HG02798 (cell line): Measurements from ENCODE around the gene GNA12.

Source experiments
- ATAC-seq: cut with Tn5 transposase; IDR thresholded peaks from one replicate; pipeline ENCODE4 v1.9.1; 2021; ENCODE audit warnings: mild to moderate bottlenecking; ENCODE audit not compliant: unreplicated experiment, poor library complexity

Gene GNA12

DNA sequence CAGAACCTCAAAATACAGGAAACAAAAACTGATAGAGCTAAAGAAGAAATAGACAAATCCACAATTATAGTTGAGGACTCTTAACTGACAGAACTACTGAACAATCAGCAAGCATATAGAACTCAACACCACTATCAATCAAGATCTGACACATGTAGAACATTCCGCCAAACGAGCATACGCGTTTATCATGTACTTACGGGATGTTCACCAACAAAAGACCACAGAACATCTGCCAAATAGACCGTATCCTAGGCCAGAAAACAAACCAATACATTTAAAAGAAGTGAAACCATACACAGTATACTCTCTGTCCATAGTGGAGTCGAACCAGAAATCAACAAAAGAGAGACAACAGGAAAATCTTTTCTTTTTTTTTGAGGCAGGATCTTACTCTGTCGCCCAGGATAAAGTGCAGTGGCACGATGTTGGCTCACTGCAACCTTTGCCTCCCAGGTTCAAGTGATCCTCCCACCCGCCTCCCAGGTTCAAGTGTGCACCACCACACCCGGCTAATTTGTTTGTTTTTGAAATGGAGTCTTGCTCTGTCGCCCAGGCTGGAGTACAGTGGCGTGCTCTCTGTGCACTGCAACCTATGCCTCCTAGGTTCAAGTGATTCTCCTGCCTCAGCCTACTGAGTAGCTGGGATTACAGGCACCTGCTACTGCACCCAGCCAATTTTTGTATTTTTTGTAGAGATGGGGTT lies 5.1 kb downstream of the GNA12 start:
- no peak for ATAC-seq

DNA sequence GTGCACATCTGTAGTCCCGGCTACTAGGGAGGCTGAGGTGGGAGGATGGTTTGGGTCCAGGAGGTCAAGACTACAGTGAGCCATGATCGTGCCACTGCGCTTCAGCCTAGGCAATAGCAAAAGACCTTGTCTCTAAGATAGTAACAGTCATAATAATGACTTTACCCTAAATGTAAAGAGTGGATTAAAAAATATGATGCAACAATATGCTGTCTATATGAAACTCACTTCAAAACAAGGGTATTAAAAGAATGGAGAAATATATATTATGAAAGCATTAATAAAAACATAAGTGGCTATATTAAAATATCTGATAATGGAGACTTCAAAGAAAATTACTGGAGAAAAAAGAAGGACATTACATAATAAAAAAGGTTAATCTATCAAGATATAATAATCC lies 5.7 kb downstream of the GNA12 start:
- no peak for ATAC-seq

DNA sequence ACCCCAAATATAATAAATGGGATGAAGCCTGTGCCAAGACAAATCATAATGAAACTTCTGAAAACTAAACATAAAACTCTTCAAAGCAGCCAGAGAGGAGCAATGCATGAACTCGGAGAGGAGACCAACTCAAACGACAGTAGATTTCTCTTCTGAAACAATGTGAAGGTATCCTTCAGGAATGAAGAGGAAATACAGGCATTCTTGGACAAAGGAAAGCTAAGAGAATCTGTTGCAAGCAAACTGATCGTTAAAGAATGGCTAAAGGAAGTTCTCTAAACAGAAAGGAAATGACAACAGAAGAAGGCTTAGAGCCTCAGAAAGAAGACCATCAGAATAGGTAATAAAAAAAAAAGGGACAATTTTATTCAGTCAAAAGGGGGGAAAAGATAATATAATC lies 6.6 kb downstream of the GNA12 start:
- no peak for ATAC-seq

DNA sequence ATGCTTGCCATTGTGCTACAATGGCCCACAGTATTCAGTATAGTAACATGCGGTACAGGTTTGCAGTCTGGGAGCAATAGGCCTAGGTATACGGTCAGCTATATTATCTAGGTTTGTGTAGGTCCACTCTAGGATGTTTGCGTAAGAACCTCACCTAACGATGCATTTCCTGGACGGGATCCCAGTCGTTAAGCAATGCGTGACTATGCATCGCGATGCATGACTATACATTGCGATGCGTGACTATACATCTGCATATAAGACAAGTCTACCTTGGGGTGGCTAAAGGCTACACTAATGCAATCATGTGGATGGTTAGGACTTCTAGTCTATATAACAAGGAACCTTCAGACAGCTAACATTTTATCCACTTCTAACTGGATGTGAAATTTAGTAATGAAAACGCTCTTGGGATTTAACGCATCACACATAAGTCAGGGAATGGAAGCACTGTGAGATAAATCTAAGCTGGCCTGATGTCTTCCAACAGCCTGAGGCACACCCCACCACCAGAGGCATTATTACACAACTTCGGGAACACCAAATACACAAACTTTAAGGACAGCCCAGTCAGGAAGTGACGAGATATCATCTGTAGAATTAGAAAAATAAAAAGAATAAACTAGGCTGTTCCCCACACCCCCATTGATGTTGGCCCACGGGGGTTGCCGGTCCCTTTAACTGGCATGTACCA lies 9.2 kb downstream of the GNA12 start:
- ATAC-seq, result no peak

DNA sequence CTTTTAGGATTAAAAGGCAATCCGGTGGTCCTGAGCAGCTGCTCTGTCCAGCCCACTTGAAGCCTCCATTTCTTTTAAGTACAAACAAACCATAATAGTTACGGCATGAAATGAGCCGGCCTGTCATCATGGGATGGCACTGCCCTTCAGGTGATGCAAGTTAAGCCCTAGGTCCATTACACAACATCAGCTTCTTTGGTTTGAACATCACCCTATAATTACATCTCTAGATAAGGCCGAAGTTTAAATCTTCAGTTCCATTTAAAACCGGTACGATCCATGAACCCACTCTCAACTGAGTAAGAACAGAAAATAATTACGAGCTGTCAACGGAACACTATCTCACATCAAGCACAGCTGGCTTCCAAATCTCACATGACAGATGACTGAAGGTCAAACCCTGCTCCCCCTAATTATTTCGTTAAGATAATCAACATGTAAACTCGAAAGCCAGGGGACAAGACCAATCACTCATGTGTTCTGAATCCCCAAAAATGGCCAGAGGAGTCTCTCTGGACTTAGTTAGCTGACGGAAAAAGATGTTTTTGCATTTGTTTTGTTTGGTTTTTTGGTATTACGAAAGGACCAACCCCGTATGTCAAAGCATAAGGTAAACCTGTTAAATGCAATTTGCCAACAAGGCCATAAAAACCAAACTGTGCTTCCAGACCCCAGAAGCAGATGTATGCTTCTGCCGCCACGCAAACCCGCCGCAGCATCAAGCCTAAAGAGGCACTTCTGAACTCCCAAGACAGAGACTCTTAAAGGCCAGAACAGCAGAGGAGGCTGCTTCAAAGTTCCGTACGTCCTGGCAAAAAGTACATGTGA lies 10.8 kb downstream of the GNA12 start:
- ATAC-seq, result no peak

DNA sequence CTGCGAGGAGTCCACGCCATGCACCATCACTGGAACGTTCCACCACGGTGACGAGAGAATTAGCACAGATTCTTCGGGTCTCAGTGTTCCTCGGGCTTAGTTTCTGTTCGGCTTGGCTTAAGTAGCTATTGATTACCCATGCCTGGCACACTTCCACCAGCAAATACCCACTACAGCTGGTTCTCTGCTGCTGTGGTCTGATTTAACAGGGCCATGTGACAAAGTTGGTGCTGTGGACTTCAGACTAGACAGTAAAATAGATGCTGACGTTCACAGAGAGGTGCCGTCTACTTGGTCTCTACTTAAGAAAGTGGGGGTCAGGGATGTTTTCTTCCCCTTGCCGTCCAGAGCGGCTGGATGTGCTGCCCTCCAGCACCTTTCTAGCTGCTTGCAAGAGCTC lies 11.6 kb downstream of the GNA12 start:
- ATAC-seq, result no peak

DNA sequence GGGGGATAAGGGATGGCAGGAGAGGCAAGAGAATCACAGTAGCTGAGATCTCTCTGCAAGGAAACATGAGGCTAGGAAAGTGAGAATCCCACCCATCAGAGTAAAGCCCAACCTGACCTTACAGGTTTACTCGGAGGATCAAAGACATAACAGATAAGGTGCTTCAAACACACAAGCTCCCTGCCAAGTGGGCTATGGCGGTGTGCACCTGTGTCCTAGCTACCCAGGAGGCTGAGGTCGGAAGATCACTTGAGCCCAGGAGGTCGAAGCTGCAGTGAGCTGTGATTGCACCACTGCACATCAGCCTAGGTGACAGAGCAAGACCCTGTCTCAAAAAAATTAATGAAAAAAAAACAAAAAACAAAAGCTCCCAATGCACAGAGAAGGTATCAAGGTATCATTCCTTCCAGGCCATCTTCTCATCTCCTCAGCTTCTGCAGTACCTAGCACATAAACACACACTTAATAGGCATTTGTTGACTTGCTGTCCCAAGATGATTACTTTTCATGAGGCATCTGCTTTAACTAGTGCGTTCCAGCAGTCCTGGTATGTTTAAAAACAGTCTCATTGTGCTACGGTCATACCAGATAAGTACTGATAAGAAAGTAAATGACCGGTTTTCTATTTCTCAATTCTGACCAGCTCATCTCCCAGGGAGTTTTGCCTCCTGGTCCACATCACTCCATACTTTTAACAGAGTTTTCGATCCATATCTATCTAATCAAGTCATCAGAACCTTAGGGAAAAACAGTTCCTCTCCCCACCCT lies 13.3 kb downstream of the GNA12 start:
- ATAC-seq, result no peak

DNA sequence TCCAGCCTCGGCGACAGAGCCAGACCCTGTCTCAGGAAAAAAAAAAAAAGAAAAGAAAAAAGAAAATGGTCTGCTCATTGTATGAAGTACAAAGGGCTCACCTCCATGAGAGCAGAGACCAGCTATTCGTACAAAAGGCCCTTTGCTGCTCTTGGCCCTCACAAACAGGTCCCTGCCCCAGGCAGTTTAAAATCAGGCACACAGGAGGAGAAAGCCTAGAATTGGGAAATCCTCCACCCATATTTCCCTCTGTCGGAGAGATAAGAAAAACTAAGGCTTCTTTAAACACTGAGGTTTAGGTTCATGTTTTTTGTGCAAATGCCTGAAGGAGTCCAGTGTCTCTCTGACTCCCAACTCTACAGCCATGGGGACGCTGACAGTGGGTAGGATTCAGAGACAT lies 15.1 kb downstream of the GNA12 start:
- ATAC-seq, result no peak

DNA sequence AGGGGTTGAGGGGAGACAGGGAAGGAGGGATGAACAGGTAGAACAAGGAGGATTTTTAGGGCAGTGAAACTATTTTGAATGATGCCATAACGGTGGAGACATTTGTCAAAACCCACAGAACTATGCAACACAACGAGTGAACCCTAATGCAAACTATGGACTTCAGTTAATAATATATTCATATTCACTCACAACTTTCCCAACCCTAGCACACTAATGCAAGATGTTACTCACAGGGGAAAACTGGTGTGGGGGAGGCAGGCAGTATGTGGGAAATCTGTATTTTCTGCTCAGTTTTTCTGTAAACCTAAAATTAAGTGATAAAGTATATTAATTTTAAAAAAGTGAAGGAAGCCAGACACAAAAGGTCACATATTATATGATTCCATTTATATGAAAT lies 17.3 kb downstream of the GNA12 start:
- ATAC-seq, result no peak

DNA sequence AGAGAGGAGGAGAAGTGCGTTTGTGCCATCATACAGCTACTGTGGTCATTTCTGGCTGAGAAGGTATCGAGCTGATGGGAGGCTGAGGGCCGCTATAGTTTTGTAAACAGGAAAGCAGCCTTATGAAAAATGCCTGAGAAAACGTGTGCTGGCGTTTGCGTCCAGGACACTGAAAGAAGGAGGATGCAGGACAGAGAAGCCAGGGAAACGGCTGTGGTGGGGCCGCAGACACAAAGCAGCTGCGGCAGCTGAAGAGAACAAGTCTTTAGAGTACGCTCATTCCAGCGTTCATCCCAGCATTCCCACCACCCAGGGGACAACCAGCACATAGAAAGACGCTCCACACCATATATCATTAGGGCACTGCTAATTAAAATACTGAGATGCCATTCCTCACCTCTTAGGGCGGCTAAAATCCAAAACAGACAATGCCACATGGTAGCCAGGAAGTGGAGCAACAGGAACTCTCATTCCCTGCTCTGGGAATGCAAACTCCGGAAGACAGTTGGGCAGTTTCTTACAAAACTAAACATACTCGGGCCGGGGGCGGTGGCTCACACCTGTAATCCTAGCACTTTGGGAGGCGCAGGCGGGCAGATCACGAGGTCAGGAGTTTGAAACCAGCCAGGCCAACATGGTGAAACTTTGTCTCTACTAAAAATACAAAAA lies 18.4 kb downstream of the GNA12 start:
- ATAC-seq, result no peak

DNA sequence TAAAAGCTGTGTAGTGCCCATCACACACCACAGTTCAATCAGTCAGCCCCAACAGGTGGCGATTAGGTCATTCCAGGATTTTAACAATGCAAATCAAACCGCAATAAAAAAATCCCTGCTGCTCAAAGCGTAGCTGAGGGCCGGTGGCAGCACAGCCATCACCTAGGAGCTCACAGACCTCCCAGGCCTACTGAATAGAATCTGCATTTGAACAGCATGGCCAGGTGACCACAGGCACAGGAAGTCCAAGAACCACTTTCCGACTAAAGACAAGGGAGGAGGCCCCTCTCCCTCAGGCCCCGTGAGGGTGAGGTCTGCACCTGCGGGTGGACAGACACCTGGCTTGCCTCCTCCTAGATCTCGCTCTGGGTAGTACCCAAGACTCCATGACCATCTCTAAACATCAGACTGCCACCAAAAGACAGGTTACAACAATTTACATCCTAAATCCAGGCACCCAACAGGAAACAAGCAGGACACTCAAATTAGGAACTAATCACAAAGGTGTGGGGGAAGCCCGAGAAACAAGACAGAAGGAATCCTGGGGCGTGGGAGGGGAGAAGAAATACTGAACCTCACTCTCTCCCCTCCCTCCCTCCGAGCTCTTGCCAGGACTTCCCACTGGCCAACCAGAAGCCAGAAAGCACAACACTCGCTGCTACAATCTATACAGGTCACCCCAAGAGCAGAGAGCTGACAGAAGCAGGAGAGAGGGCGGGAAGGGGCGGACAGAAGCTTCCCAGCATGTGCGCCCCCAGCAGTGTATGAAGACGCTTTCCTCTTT lies 19.2 kb downstream of the GNA12 start:
- peak; percentile 58 for ATAC-seq

DNA sequence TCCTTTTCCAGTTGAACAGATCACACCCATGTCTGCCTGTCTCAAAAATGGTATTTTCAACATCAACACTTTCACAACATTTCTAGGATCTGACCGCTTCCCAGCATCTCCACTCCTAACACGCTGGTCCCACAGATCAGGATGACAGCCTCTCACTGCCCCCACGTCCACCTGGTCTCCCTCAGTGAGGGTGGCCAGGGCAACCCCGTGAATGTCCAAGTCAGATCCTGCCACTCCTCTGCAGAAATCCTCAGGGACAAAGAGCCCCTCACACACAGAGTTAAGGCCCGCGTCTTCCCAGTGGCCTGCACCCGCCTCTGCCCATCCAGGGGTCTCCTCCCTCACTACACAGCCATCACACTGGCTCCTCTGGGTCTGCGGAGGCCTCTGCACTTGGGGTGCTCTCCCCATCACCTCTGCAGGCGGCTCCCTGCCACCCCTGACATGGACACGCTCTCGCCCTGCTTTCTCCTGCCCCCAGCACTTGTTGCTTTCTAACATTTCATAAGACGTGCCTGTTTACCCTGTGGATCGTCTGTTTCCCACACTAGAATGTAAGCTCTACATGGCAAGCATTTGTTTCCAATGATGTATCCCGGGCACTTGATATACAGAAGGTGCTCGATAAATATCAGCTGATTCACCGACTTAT lies 20.0 kb downstream of the GNA12 start:
- no peak for ATAC-seq

DNA sequence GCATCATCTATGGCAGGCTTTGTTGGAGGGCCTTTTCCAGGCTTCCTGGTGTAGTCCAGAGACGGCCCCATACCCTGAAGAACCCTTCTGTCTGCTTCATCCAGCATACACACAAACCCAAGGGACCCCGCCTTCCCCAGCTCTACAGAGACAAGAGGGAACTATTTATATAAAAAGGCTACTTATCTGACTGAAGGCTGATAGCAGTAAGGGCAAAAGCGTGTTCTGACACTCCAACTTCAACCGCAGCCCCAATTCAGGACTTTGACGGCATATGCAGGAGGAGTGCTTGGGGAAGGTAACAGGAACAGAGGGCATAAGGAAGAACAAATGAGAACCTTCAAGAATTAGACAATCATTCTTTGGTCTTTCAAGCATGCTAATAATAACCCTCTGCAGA lies 21.0 kb downstream of the GNA12 start:
- ATAC-seq, result no peak

DNA sequence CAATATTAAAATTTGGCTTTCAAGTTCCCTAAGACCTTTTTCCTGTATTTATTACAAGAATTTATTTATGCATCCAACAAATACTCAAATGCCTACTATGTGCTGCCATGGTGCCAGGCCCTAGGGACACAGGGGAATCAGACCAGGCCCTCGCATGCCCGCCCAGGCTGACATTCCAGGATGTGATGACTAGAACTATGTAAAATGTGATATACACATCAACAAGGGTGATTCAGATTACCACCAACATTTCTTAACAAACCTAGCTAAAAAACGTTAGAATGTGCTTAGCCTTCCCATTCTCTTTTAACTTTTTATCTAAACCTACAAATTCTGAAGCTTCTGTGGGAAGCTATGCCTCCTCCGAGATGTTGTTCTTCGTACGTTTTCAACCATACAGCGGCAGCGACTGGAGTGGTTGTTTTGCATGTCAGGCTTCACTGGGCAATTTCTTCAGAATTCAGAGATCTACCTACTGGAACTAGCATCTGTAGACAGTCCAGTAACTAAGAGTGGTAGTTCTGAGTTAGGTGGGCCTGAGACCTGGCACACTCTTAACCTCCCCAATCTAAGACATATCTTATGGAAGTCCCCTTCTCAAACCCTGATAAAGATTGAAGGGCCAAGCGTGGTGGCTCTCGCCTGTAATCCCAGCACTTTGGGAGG lies 22.1 kb downstream of the GNA12 start:
- peak; percentile 57 for ATAC-seq

DNA sequence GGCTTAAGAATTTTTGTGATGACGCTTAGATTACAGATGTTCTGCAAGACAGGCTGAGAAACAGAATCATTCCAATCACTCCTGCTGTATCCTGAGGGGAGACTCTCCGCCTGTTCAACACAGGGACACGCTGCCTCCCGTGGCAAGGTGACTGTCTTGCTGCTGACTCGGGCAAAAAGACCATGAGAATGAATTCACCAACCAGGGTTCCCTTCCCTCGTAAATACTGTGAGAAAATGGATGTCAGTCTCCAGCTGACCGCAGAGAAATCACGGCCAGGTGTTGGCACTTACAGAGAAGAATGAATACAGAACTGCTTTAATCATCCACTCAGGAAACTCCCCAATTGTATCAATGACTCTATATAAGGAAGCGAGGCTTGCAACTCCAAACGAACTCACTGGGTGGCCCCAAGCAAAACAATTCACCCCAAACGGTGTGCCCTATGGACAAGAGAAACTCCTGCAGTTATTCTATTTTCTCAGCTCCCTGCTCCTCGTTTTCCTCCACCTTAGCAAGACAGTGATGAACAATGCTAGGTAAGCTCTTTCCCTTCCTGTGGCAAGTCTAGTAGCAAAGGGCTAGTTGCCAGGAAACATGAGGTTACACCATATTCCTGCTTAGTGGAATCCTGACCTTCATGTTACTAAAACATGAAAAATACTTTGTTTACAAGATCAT lies 22.8 kb downstream of the GNA12 start:
- ATAC-seq, result peak; percentile 53

DNA sequence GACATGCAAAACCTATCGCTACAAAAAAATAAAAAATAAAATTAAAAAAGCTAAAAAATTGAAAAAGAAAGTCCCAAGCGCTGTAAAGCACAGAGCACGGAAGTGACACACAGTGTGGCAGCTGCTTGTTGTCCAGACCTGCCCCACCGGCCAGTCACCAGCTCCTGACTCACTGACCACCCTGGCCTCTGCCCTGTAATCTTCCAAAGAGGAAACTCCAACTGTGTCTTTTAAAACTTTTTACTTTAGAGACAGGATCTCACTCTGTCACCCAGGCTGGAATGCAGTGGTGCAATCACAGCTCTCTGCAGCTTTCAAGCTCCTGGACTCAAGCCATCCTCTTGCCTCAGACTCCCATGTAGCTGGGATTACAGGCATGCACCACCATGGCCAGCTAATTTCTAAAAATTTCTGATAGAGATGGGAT lies 23.6 kb downstream of the GNA12 start:
- ATAC-seq, result no peak

DNA sequence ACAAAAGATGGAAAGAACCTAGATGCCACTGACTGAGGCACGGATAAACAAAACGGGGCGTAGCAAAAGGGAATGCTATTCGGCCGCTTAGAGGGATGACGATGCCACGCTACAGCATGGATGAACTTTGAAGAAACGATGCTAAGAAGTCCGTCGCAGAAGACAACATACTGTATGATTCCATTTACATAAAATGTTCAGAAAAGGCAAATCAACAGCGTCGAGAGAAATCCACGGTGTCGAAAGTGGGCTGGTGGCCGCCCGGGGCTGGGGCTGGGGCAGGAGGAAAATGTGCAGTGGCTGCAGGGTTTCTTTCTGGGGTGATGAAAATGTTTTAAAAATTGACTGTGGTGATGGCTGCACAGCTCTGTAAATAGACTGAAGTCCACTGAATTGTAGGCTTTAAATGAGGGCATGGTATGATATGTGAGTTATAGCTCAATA lies 24.1 kb downstream of the GNA12 start:
- ATAC-seq, result no peak
